OCI-LY1 (cell line): Measurements from ENCODE around the gene IQCF6.

ENCODE experiments used
- H2AFZ ChIP-seq: fragments of 200-600 bp; sonication (generic), shearing (Covaris generic); 2 replicates; pipeline ENCODE4 v1.6.0; 2014; ENCODE audit warnings: antibody characterized with exemption, mild to moderate bottlenecking, low read length
- H3F3A ChIP-seq: fragments of 200-600 bp; sonication (generic), shearing (Covaris generic); 2 replicates; pipeline ENCODE4 v1.6.0; 2014; ENCODE audit warnings: mild to moderate bottlenecking, antibody characterized with exemption, low read length, moderate library complexity; ENCODE audit not compliant: insufficient read depth
- H3K27ac ChIP-seq: fragments of 200-600 bp; sonication (generic); 2 replicates; pipeline ENCODE4 v1.5.1; 2014; ENCODE audit warnings: low read length, mixed run types, mild to moderate bottlenecking, low read depth; ENCODE audit not compliant: poor library complexity, severe bottlenecking
- H3K27me3 ChIP-seq: fragments of 200-600 bp; sonication (generic); 2 replicates; pipeline ENCODE4 v1.6.0; 2014; ENCODE audit warnings: antibody characterized with exemption, mild to moderate bottlenecking, low read length, moderate library complexity; ENCODE audit not compliant: insufficient read depth
- H3K36me3 ChIP-seq: fragments of 200-600 bp; sonication (generic); 2 replicates; pipeline ENCODE4 v1.6.1; 2014; ENCODE audit warnings: mild to moderate bottlenecking, antibody characterized with exemption, low read length, moderate library complexity, mixed read lengths; ENCODE audit not compliant: insufficient read depth
- H3K4me1 ChIP-seq: fragments of 200-600 bp; sonication (generic); 2 replicates; pipeline ENCODE4 v1.5.1; 2014; ENCODE audit warnings: mild to moderate bottlenecking, low read length, moderate library complexity; ENCODE audit not compliant: insufficient read depth, severe bottlenecking
- H3K4me2 ChIP-seq: fragments of 200-600 bp; sonication (generic), shearing (Covaris generic); 2 replicates; pipeline ENCODE4 v1.6.1; 2014; ENCODE audit warnings: low read length
- H3K4me3 ChIP-seq: fragments of 200-600 bp; sonication (generic); 2 replicates; pipeline ENCODE4 v1.5.1; 2014; ENCODE audit warnings: low read length, low read depth, mild to moderate bottlenecking, mixed read lengths; ENCODE audit not compliant: poor library complexity, severe bottlenecking
- H3K79me2 ChIP-seq: fragments of 200-600 bp; shearing (Covaris generic); 2 replicates; pipeline ENCODE4 v1.6.1; 2016; ENCODE audit warnings: mixed run types, low read length, mixed read lengths; ENCODE audit not compliant: insufficient read depth
- H3K9ac ChIP-seq: fragments of 200-600 bp; sonication (generic), shearing (Covaris generic); 2 replicates; pipeline ENCODE4 v1.6.1; 2014; ENCODE audit warnings: mild to moderate bottlenecking, low read length, mixed read lengths
- H3K9me2 ChIP-seq: fragments of 200-600 bp; sonication (generic), shearing (Covaris generic); 2 replicates; pipeline ENCODE4 v1.6.1; 2014; ENCODE audit warnings: low read depth, mild to moderate bottlenecking, low read length, mixed read lengths
- H3K9me3 ChIP-seq: fragments of 200-600 bp; shearing (Covaris generic); 2 replicates; pipeline ENCODE4 v1.6.1; 2014; ENCODE audit warnings: low read length, mixed read lengths
- H4K20me1 ChIP-seq: fragments of 200-600 bp; sonication (generic), shearing (Covaris generic); 2 replicates; pipeline ENCODE4 v1.6.0; 2016; ENCODE audit warnings: mild to moderate bottlenecking, low read length; ENCODE audit not compliant: insufficient read depth
- CTCF ChIP-seq: fragments of 200-600 bp; sonication (generic), shearing (Covaris generic); IDR thresholded peaks from 2 replicates; pipeline ENCODE4 v1.5.1; 2017; ENCODE audit warnings: mild to moderate bottlenecking, antibody characterized with exemption, low read length, moderate library complexity, mixed read lengths
- EZH2 ChIP-seq: fragments of 200-600 bp; sonication (generic), shearing (Covaris generic); IDR thresholded peaks from 2 replicates; pipeline ENCODE4 v1.8.0; 2017; ENCODE audit warnings: borderline replicate concordance, mixed run types, mild to moderate bottlenecking, antibody characterized with exemption, low read length, moderate library complexity, mixed read lengths

The IQCF6 gene

GRCh38 chr3:51786267-51786666 is 7.2 kb upstream of the IQCF6 start:
- no peak overlapping the region for H3K4me3 ChIP-seq
- H3K4me1 ChIP-seq: no peaks in the 10 kb centered on the region
- no peak overlapping the region for H3K27ac ChIP-seq
- TF ChIP-seq EZH2: no peak
- no peak for TF ChIP-seq CTCF
- H3K36me3 ChIP-seq: no peaks in the 10 kb centered on the region
- no peak overlapping the region for H3K9ac ChIP-seq
- no peaks in the 10 kb centered on the region for H3F3A ChIP-seq
- H3K4me2 ChIP-seq: no peak overlapping the region
- H4K20me1 ChIP-seq: no peaks in the 10 kb centered on the region
- H3K27me3 ChIP-seq: no peaks in the 10 kb centered on the region
- H2AFZ ChIP-seq: no peak overlapping the region
- H3K79me2 ChIP-seq: no peaks in the 10 kb centered on the region
- no peaks in the 10 kb centered on the region for H3K9me3 ChIP-seq
- no peaks in the 10 kb centered on the region for H3K9me2 ChIP-seq

- Histone ChIP-seq H3K4me1 (no peaks in the 10 kb centered on the region), H3K9ac (no peak overlapping the region), H3K4me3 (no peak overlapping the region), H3K36me3 (no peaks in the 10 kb centered on the region), H2AFZ (no peak overlapping the region), H3K9me2 (no peaks in the 10 kb centered on the region), H3K9me3 (no peaks in the 10 kb centered on the region), H3K4me2 (no peak overlapping the region), H3K27ac (no peak overlapping the region), H3K79me2 (no peaks in the 10 kb centered on the region), H3K27me3 (no peaks in the 10 kb centered on the region), H4K20me1 (no peaks in the 10 kb centered on the region), H3F3A (no peaks in the 10 kb centered on the region)
- TF ChIP-seq EZH2: no peak
- TF ChIP-seq CTCF: no peak
Measured at GRCh38 chr3:51778554-51778953, 483 bp downstream of the IQCF6 start.

GRCh38 chr3:51777985-51778384 is 1.1 kb downstream of the IQCF6 start:
- no peak overlapping the region for H3K9ac ChIP-seq
- H3K36me3 ChIP-seq: no peaks in the 10 kb centered on the region
- H3K79me2 ChIP-seq: no peaks in the 10 kb centered on the region
- no peak overlapping the region for H3K27ac ChIP-seq
- TF ChIP-seq EZH2 (no peak), CTCF (no peak)
- no peak overlapping the region for H3K4me2 ChIP-seq
- H3K4me3 ChIP-seq: no peak overlapping the region
- H3F3A ChIP-seq: no peaks in the 10 kb centered on the region
- no peak overlapping the region for H2AFZ ChIP-seq
- no peaks in the 10 kb centered on the region for H3K4me1 ChIP-seq
- no peaks in the 10 kb centered on the region for H3K9me3 ChIP-seq
- no peaks in the 10 kb centered on the region for H3K9me2 ChIP-seq
- no peaks in the 10 kb centered on the region for H4K20me1 ChIP-seq
- H3K27me3 ChIP-seq: no peaks in the 10 kb centered on the region
